ENCODE measurements around the gene TCF7.

TCF7 gene

GRCh38 chr5:134091626-134092121, 22.8 kb upstream of the TCF7 start:
- no peak for DNase-seq (ENCODE audit: low read depth)

GRCh38 chr5:134092875-134093274, 21.6 kb upstream of the TCF7 start:
- DNase-seq (ENCODE audit: low read depth) = no peak

- DNase-seq (ENCODE audit: low read depth) = no peak
Measured at GRCh38 chr5:134093351-134093750, 21.1 kb upstream of the TCF7 start.

- DNase-seq (ENCODE audit: low read depth) = no peak
Measured at GRCh38 chr5:134095293-134095692, 19.2 kb upstream of the TCF7 start.

- DNase-seq (ENCODE audit: low read depth) = no peak
Measured at GRCh38 chr5:134095887-134096589, 18.4 kb upstream of the TCF7 start.

- DNase-seq (ENCODE audit: low read depth) = no peak
Measured at GRCh38 chr5:134097211-134097749, 17.2 kb upstream of the TCF7 start.

- DNase-seq (ENCODE audit: low read depth) = no peak
Measured at GRCh38 chr5:134098690-134099089, 15.8 kb upstream of the TCF7 start.

- no peak for DNase-seq (ENCODE audit: low read depth)
Measured at GRCh38 chr5:134099288-134099872, 15.1 kb upstream of the TCF7 start.

GRCh38 chr5:134099939-134100282, 14.6 kb upstream of the TCF7 start:
- DNase-seq (ENCODE audit: low read depth) = no peak

- no peak for DNase-seq (ENCODE audit: low read depth)
Measured at GRCh38 chr5:134100283-134101091, 14.0 kb upstream of the TCF7 start.

GRCh38 chr5:134101686-134102439, 12.6 kb upstream of the TCF7 start:
- DNase-seq (ENCODE audit: low read depth) = no peak

GRCh38 chr5:134103397-134103796, 11.1 kb upstream of the TCF7 start:
- no peak for DNase-seq (ENCODE audit: low read depth)

GRCh38 chr5:134103998-134104654, 10.4 kb upstream of the TCF7 start:
- no peak for DNase-seq (ENCODE audit: low read depth)

GRCh38 chr5:134106991-134107701, 7.3 kb upstream of the TCF7 start:
- DNase-seq (ENCODE audit: low read depth) = no peak

- DNase-seq (ENCODE audit: low read depth) = no peak
Measured at GRCh38 chr5:134107779-134108178, 6.7 kb upstream of the TCF7 start.

- no peak for DNase-seq (ENCODE audit: low read depth)
Measured at GRCh38 chr5:134110382-134110781, 4.1 kb upstream of the TCF7 start.

- DNase-seq (ENCODE audit: low read depth) = no peak
Measured at GRCh38 chr5:134111741-134112647, 2.5 kb upstream of the TCF7 start.

GRCh38 chr5:134112726-134113362, 1.6 kb upstream of the TCF7 start:
- DNase-seq (ENCODE audit: low read depth) = no peak

- DNase-seq (ENCODE audit: low read depth) = no peak
Measured at GRCh38 chr5:134113363-134113889, 1.1 kb upstream of the TCF7 start.
